ENCODE results near the gene PLP1.

PLP1 gene

DNA sequence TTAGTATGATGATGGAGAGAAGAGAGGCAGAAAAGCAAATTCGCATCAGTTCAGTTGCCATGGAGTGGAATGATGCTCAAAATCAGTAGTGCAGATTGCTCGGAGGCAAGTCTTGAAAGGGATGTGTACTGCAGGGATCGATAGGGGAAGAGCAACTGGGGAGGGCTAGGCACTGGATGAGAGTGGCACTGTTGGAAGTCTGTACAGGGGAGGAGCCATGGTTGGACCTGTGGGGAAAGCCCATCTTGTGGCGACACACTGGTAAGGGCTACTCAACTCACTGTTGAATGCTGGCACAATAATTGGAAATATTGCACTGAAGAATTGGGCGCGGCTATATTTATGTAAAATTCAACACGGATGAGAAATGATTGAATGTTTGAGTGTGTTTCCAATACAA lies 54.2 kb downstream of the PLP1 start:
- no peak for DNase-seq (ENCODE audit: low spot score)

DNA sequence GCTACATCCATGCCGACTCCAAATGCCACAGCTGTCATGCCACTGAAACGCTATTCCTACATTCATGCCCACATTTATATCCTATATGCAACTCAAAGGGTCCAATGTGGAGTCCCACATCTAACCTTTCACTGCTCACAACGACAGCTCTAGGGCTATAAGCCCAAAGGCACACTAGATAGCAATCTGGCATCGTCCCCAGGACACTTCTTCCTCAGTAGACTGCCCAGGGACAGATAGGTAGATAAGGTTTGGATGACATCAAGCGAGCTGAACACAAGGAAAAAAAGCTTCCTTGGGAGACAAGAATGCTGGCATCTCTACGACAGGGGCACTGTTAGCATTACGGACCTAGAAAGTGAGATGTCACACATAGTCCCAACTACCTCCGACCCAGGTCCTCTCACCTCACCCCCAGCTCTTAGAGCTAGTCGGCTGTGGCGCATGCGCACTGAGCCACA lies 54.7 kb downstream of the PLP1 start:
- peak; percentile 43 for DNase-seq (ENCODE audit: low spot score)

DNA sequence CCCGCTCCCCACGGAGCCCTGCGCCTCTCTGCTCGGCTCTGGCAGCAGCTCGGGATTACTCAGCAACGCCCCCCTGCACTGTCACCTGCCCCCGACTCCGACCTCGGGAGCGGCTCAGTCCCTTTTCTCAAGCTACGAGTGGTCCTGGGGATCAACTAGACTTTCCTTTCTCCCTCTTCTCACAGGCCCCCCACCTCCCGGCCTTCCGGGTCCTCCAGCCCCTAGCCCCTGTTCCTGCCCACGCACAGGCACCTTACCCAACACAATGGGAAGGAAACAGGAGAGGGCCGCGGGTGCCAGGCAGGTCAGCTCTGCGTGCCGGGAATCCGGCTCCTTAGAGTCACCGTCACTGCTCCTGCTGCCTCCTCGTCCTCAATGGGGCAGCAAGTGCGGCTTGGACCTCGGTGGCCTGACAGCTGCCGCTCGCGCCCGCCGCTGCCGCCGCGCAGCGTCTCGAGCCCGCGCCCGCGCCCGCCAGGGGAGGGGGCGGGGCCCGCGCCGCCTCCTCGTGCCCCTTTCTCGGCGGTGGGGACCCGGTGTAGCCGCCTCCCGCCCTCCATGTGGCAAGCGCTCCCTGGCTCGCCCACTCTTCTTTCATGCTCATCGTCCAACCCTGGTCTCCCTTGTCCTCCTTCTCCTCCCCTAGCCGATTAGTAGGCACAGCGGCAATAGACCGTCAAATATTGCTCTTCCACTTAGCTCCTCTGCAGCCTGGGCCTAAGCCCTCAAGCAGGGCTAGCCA lies 55.3 kb downstream of the PLP1 start, which contains the start of gene RAB9B:
RAB9B (minus strand) TSS at position 455 of the 742 bp plus-strand sequence. CDS start 6,473 bp downstream, outside the sequence.
- no peak for DNase-seq (ENCODE audit: low spot score)

DNA sequence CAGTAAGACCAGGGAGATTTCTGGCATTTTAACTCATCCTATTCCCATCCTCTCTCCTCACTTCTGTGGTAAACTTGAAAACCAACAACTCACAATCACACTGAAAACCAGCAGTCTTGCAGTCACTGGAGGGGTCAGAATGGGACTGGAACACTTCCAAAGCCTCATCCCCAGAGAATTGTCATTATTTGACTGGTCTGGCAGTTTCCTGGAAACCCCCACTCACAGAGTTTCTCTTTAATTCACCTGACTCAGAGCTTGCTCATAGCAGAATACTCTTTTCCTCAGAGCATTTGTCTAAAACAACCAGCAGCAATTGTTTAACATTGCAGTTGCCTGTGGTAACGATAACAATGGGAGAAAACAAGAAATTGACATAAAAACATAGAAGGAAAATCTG lies 62.8 kb downstream of the PLP1 start:
- no peak for DNase-seq (ENCODE audit: low spot score)
